Left cardiac atrium (tissue), 4 donors: ENCODE results near the gene C1orf210. TPM values are rescaled to one million over a fixed set of nuclear protein-coding genes. Genes with fewer than 3 reads are reported as not detected.

Experiments
- ATAC-seq, 2 donors: fragments of 200-7000 bp; cut with Tn5 transposase; one replicate each; pipeline ENCODE4 v1.9.1; 2020; ENCODE audit warnings: mild to moderate bottlenecking in 2 of 2, moderate library complexity in 2 of 2
- DNase-seq: peaks from one replicate; pipeline ENCODE4 v3.0.0-alpha.2; 2020
- intact Hi-C, 2 donors: fragments of 100-400 bp; cut with DNase I; formaldehyde crosslinking; loops; one replicate each; pipeline versions ENCODE4 v1.14.1 to v1.15.1; 2022 to 2023
- total RNA-seq, 2 donors: library from RNA; stranded (reverse); fragmentation: NEBNext Ultra II Directional; extraction: Animal tissue kit (Norgen Biotek cat#: 25700); gene quantifications; one replicate each; pipeline ENCODE4 v1.2.1, GENCODE V29; 2021
- donor health status: DM: no; HTN: yes; CAD: no.
- donor health status: DM: no; HTN: yes; CAD: no; lungs with severe emphysema.
- donor health status: DM: yes; HTN: yes; CAD: no.
- donor health status: Dilated cardiomyopathy.

C1orf210 gene
- total RNA-seq, 2 donors from 2014 or later = not detected

DNA sequence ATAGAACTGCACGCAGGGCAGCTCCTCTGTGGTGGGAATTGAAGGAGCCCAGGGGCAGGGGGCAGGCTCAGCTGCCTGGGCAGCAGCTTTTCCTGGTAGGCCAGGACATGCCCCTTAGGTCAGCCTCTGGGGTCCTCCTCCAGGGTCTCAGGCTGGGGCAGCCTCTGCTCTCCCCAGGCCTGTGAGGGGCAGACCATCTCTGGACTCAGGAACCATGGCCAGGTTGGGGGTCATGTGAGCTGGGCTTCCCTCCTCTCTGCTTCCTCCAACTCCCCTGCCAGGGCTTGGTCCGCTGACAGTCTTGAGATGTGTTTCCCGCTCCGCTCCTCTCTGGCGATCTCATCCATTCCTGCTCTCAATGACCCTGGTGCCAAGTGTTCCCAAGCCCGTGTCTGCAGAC is 5.7 kb downstream of the C1orf210 start:
- intact Hi-C loops = no loop called here
- no peak for DNase-seq
- no peak for ATAC-seq

DNA sequence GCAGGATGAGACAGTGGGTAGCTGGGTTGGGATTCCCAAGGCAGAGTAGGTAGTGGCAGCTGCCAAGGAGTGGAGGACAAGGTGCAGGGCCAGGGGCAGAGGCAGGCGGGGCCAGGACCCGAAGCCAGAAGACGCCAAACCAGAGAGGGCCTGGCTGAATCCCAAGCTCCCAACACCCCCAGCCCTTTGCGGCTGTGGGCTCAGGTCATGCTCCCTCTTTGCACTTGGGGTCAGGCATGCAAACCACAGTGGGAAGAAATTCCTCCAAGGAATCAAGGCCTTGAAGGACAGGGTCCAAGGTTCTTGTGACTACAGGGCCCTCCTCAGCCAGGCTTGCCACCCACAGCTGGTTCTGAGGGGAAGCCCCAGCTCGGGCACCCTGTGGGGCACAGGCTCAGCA is 6.2 kb downstream of the C1orf210 start:
- intact Hi-C loops = no loop called here
- ATAC-seq = no peak

DNA sequence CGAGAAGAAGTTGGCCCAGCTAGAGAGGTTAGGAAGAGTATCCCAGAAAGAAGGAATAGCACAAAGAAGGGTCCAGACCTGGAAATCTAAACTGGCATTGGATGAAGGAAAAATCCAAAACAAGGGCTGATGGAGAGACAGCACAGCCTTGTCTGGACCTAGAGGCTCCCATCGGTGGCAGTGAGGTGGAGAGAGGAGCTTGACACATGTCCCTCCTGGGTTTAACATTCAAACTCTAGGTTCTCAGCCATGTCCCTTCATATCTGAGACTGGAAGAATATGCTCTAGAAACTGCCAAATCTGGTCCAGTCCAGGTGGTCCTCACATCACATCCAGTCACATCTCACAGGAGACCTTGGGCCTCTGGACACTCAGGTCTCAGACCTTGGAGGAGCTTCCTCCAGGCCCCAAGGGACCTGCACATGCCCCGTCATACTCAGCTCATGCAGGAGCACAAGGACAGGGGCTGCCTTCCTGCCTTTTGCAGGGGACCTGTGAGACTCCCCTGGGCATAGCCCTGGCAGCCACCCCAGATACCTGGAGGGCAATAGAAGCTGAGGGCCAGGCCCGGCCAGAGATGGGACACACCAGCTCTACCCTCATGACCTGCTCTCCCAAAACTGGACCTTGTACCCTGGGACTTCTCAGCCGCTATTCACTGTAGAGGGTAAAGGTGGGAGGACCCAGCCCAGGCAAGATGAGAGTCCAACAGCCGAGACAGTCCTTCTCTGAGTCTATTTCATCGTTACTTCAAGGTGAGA is 8.1 kb downstream of the C1orf210 start:
- DNase-seq (no peak), ATAC-seq (no peak)
- intact Hi-C loops = no loop called here

More for the DNA sequence above, 6.2 kb downstream of the C1orf210 start:
- DNase-seq = no peak

DNA sequence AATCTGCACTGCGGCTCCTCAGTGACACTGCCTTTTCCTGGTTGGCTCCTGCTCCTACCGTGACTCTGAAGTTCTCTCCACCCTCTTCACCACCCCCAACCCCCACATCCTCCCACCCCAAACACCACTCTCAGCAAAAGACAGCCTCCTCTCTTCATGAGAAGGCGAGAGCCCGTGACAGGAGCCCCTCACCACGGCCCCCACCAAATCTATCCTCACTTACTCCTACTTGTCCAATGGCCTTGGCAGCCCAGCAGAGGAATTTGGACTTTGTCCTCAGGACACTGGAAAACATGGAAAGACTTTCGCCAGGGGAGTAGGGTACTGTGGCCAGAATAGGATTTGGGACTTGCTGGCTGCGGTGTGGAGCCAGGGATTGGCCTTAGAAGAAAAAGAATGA is 8.7 kb downstream of the C1orf210 start:
- ATAC-seq (peak in 1 of 2 donors; percentile 49), DNase-seq (no peak)
- intact Hi-C loops = no loop called here

DNA sequence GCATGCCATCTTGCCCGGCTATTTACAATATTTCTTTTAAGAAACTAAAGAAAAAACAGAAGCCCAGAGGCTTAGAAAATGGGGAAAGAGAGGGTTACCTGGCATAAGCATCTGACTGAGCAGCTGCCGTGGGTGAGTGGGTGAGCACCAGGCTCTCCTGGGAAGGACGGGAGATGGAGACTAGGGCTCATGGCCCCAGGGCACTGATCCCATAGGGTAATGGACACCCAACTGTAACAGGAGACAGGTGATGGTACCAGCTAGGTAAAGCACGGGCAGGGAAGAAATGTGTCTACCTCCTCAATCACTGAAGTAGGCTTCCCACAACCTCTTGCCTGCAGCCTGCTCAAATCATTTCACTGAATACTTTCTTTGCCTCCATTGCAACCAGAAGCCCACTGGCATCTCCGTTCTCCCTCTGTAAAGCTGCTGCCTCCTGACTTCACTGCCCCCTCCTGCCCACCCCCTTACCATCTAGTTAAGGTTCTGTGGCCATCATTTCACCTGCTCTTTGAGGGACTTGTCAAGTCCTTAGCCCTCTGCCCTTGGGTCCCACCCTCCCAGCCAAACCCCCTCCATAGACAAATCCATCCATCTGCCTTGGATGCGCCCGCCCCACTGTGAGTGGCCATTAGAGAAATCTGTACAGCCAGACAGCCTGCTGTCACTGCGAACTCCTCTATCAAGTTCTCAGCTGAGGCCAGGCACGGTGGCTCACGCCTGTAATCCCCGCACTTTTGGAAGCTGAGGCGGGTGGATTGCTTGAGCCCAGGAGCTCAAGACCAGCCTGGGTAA is 9.4 kb downstream of the C1orf210 start:
- intact Hi-C loops = no loop called here
- DNase-seq (no peak), ATAC-seq (no peak)

DNA sequence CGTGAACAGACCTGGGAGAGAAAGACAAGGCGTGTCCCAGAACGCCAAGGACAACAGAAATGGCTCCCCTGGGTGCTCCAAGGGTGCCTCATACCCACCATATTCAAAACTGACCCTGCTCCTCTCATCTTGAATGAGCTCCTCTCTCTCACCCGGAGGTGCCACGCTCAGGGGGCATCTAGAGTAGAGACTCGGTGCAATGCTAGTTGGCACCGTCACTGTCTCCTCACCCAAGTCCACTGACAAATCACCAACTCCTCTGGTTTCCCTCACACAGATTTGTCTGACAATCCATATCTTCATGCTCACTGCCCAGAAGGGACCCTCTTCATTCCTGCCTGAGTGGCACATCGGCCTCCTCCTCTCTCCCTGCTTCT is 10.6 kb downstream of the C1orf210 start:
- no peak for DNase-seq
- no peak for ATAC-seq
- intact Hi-C loops = no loop called here

DNA sequence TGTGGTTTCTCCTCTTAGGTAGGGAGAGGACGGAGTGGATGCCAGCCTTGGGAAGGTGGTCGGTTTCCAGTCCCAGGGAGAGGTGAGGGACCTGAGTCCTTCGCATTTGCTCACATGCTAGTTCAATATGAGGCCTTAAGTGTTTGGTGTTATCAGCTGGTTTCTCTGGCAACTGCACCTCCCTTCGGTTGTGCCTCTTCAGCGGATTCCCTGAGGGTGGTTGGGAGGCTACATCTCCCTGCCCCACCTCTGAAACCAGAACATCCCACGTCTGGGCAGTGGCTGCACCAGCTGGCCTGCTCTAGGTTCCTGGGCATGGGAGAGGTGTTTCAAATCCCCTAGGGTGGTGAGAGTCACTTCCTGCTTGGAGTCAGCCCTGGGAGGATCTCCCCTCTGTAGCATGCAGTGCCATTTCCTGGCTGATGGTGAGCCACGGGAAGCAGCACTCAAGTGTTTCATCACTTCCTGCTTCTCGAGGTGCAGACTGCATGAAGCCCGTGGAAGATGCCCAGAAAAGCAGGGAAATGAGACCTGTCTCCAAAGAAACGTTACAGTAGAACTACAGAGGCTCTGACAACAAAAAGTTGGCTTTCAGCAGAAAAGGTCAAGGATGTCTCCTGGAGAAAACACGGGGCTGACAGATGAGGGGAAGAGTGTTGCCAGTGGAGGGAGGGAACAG is 11.1 kb downstream of the C1orf210 start:
- no peak for DNase-seq
- intact Hi-C loops = no loop called here
- ATAC-seq = peak; percentile 45 to 46

DNA sequence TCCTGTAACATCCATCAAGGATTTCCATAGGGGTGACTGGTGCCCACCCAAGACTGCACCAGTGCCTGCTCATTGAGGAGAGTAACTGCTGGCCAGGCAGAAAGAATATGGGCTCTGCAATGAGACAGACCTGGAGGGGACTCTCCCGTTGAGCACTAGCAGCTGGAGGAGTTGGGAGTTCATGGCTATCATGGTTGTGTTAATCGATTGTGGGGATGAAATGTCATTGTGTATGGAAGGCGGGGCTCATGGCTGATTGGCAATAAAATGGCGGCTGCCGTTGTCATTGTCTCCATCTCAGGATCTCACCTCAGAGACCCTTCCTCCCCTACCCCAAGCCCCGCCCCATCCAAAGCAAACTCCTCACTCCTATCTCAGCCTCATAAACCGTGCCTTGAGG is 11.7 kb downstream of the C1orf210 start:
- ATAC-seq (no peak), DNase-seq (no peak)
- intact Hi-C loops = no loop called here

DNA sequence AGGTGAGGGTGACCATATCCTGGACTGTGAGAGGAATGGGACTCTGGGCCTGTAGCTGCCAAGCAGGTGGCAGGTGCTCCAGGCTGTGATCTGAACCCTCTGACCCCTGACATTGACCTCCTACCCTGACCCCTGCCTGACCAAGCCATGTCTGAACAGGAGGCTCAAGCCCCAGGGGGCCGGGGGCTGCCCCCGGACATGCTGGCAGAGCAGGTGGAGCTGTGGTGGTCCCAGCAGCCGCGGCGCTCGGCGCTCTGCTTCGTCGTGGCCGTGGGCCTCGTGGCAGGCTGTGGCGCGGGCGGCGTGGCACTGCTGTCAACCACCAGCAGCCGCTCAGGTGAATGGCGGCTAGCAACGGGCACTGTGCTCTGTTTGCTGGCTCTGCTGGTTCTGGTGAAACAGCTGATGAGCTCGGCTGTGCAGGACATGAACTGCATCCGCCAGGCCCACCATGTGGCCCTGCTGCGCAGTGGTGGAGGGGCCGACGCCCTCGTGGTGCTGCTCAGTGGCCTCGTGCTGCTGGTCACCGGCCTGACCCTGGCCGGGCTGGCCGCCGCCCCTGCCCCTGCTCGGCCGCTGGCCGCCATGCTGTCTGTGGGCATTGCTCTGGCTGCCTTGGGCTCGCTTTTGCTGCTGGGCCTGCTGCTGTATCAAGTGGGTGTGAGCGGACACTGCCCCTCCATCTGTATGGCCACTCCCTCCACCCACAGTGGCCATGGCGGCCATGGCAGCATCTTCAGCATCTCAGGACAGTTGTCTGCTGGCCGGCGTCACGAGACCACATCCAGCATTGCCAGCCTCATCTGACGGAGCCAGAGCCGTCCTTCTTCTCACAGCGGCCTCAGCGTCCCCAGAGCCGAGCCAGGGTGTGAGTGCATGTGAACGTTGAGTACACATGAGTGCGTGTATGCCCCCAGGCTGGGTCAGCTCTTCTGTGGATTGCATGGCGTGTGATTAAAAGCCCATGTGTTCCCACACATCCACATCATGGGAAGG is 12.5 kb downstream of the C1orf210 start:
- intact Hi-C loops = no loop called here
- no peak for ATAC-seq
- no peak for DNase-seq

DNA sequence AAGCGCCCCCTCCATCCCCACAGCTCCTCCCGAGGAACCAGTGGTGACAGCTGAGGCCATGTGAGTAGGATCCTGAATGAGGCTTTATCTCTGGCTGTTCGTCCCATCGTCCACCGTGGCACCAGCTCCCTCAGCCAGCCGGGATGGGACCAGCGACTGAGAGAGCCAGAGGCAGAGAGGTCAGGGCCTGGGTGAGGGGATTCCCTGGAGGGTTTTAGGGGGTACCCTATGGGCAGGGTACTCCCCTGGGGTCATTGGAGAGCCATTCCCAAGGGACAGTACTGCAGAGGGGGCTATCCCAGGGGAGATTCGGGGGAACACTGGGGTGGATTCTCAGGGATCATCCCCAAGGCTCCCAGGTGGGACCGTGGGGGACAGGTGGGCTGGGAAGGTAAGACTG is 13.2 kb downstream of the C1orf210 start:
- ATAC-seq = no peak
- intact Hi-C loops = no loop called here
- no peak for DNase-seq

DNA sequence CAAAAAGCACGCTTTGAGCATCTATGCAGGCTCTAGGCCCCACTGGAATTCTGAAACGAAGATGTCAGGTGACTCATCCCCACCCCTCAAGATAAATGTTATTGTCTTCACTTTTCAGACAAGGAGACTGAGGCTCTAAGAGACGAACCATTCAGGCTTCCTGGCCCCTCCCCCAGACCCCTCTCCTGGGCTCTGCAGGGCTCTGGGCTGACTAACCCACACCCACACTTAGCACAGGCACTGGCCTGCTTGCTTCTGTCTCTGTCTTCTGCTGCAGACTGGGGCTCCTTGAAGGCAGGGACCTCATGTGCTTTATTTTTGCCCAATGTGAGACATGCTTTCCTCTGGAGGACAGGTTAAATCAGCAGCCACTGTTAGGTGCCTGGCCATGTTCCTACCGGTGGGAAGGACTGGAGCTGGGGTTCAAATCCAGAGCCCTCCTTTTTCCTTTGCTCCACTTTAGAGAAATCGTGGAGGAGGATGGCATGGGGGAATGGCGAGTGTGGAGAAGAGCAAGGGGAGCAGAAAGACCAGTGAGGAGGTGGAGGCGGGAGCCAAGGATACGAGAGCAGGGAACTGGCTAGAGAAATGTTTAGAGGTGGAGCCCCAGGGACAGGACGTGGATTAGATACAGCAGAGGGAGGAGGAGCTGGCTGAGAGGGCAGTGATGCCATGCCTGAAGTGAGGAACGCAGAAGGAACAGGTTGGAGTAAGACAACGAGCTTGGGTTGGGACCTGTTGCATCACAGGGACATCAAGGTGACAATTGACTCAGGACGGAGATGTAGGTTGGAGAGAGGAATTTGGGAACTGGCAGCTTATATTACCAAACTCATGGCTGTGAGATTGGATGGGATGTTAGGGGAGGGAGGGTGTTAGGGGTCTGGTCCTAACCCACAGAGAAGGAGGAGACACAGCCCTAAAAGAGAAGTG is 13.9 kb downstream of the C1orf210 start:
- ATAC-seq = no peak
- intact Hi-C loops = no loop called here
- DNase-seq = no peak

DNA sequence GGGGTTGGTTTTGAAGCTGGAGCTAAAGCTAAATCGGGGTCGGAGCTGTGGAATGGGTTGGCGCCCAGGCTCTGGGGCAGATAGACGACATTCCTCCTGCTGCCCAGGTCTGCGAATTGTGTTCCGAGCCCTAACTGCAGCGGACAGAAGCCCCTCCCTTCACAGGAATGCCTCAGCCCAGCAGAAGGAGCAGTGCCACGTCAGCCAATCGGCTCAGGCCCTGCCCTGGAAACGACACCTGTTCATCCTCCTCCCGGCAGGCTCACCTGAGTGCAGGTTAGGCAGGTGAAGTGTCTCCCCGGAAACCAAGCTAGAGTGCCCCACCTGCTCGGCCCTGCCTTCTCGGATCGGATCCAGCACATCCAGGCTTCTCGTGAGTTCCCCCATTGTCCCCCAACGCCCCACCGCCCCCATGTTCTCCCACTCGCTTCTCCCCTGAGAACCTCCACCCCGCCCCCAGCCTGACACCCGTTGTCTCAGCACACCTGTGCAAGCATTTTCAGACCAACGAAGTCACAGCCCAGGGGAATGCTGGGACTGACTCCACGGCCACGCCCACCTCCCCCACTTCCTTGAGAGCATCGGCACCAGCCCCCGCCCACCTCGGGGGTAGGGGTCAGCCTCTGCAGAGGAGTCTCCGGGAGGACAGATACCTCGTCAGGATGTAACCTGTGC is 14.8 kb downstream of the C1orf210 start:
- ATAC-seq (peak; percentile 29 to 51), DNase-seq (no peak)
- intact Hi-C loops = no loop called here

DNA sequence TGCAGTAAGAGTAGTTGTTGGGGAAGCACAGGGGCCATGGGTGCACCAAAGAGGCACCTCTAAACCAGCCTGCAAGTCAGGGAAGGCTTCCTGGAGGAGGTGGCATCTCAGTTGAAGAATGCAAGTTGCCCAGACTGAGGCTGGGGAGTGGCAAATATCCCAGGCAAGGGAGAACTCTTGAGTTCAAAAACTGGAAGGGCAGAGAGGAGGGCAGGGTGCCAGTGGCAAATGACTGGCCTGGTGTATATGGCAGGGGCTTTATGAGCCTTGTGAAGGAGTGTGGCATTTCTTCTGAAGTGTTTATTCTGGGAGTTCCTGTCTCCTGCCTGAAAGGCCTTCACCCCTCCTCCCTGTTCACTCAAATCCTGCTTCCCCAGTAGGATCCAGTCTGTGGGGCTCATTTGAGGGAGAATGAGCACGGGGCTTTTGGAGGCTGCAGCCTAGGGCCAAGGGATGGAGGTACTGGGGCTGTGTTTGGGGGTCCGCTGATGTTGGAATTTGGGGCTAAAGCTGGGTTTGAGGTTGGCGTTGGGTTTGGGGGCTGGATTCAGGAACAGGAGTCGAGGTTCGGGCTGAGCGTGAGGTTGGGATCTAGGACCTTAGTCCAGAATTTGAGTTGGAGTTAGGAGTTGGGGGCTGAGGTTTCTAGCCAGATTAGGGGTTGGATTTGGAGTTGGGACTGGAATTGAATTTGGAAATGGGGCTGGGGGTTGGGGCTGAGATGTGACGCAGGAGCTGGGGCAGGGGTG is 15.6 kb downstream of the C1orf210 start, which contains the start of gene TMEM125:
Gene TMEM125, plus strand, starts transcription at position 357 of the 749 bp plus-strand sequence. CDS start 2,740 bp downstream, outside the sequence.
- no peak for ATAC-seq
- DNase-seq = no peak
- intact Hi-C loops = no loop called here

DNA sequence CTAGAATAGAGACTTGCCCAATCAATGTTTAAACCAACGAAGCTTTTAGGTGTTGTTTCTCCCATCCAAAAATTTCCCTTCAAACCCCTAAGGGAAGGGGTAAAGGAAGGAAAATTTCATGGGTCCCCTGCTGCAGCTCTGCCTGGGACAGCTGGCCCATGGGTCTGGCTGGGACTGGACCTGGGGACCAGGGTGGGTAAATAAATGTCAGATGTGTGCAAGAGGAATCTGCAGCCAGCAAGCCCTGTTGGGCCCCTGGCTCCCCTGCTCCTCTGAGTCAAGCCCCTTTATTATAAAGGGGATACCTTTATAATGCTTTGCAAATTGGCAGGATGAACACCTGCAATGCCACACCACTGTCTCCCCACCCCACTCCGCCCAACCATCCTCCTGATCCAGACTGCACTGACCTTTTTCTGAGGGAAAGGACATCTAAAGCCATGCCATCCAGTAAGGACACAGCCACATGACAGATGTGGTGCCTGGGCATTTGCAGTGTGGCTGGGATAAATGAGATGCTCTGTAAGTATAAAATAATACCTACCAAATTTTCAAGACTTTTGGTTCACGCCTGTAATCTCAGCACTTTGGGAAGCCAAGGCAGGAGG is 17.5 kb downstream of the C1orf210 start:
- ATAC-seq (no peak), DNase-seq (no peak)
- intact Hi-C loops = no loop called here

DNA sequence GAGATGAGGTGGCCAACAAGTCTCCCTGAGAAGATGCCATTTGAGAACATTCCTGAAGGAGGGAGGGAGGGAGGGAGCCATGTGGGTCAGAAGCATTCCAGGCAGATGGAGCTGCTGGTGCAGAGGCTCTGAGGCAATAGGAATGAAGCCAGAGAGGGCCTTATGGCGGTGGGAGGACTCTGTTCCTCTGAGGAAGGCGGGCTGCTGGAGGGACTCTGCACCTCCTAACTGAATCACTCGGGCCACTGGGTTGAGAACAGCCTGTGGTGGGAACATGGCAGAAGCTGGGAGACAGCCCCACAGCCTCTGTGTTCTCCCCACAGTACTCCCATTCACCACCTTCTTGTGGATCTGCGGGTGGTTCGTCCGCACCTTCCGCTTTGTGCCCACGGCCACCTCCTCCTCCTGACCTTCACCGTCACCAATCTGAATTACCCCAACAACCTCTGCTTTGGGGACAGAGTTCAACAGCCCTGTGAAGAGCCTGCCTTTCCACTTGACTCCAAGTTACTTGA is 18.0 kb downstream of the C1orf210 start:
- DNase-seq = no peak
- no peak for ATAC-seq
- intact Hi-C loops = no loop called here

DNA sequence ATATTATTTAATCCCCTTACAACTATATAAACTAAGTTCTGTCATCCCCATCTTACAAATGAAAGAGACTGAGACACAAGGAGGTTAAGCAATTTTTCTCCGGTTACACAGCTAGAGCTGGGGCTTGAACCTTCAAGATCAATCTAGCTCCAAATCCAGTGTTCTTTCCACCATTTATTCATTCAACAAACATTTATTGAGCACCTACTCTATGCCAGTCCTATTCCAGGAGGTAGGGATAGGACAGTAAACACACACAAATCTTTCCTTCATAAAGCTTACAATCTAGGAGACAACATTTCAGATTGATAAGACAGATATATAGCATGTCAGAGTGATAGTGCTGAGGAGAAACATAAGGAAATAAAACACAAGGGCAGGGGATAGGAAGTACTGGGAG is 18.5 kb downstream of the C1orf210 start:
- ATAC-seq (no peak), DNase-seq (no peak)
- intact Hi-C loops = no loop called here
